ENCODE results near the gene HNRNPL. TPM values are rescaled to one million over a fixed set of nuclear protein-coding genes. Genes with fewer than 3 reads are reported as not detected.

The HNRNPL gene
- total RNA-seq, 1 donor from 2014 or later, result 195 TPM

Small RNAs within 50 kb of the gene (small RNA-seq; reads per million reads assigned to genes)
- gene RNU6-140P, result not detected

Other genes with a start within 250 kb of the HNRNPL start
- gene MAP4K1, start 232.0 kb downstream of the HNRNPL start, total RNA-seq, result under 0.01 TPM
- gene EIF3K, start 230.8 kb downstream of the HNRNPL start, total RNA-seq, result 314 TPM
- 42.3 TPM for gene ACTN4, start 202.3 kb downstream of the HNRNPL start, total RNA-seq
- gene CAPN12, start 105.5 kb downstream of the HNRNPL start, total RNA-seq, result 0.52 TPM
- 1.0 TPM for gene LGALS7, start 76.5 kb downstream of the HNRNPL start, total RNA-seq
- gene LGALS7B, start 60.8 kb downstream of the HNRNPL start, total RNA-seq, result not detected
- gene LGALS4, start 37.0 kb downstream of the HNRNPL start, total RNA-seq, result not detected
- gene ECH1, start 18.2 kb downstream of the HNRNPL start, total RNA-seq, result 36.5 TPM
- 3.7 TPM for gene RINL, start 28.3 kb upstream of the HNRNPL start, total RNA-seq
- 125 TPM for gene SIRT2, start 49.6 kb upstream of the HNRNPL start, total RNA-seq
- 4.7 TPM for gene NFKBIB, start 50.0 kb upstream of the HNRNPL start, total RNA-seq
- 1.0 TPM for gene CCER2, start 62.2 kb upstream of the HNRNPL start, total RNA-seq
- 11.5 TPM for gene SARS2, start 80.8 kb upstream of the HNRNPL start, total RNA-seq
- 21.9 TPM for gene MRPS12, start 81.0 kb upstream of the HNRNPL start, total RNA-seq
- 15.1 TPM for gene FBXO17, start 125.8 kb upstream of the HNRNPL start, total RNA-seq
- gene FBXO27, start 182.6 kb upstream of the HNRNPL start, total RNA-seq, result 1.0 TPM
- gene ACP7, start 234.4 kb upstream of the HNRNPL start, total RNA-seq, result not detected

Measured in skeletal muscle tissue (tissue), 2 donors.